Activated CD4-positive, alpha-beta T cell treated with anti-CD3 and anti-CD28 coated beads for 1 hour (primary cell): Measurements from ENCODE around the gene LCNL1.

Source experiments
- DNase-seq: peaks from one replicate; pipeline ENCODE4 v3.0.0-alpha.2; 2020

Gene LCNL1

DNA sequence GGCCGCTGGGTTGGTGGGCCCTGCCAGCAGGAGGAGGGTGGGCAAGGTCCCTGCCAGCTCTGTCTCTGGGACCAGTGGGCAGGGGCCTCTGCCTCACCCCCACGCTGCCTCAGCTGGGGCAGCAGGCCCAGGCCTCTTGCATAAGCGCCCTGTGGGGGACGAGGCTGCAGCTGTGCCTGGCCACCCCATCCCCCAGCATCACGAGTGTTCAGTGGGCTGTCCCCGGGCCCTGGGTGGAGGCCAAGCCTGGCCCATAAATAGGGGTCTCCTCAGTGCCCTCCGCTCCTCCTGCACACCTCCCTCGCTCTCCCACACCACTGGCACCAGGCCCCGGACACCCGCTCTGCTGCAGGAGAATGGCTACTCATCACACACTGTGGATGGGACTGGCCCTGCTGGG, 5.6 kb upstream of the LCNL1 start, which contains the start of gene PTGDS:
TSS of gene PTGDS (plus strand) at position 282 of the 400 bp plus-strand sequence. CDS start at position 357, 75 bp downstream.
- no peak for DNase-seq

DNA sequence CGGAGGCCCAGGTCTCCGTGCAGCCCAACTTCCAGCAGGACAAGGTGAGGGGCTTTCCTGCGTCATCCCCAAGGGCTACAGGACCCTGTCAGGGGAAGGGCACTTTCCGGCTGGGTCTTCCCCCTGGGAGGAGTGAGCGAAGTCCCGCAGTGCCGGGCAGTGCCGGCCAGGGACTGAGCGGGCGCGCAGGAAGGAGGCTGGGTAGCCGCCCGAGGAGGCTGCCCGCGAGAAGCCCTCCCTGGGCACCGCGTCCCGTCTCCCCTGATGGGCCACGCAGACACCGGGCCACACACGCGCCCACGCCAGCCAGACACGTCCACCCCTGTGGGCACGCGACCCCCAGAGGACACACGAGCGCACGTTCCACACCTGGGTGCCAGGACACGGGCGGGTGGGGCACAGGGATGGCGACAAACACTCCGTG, 5.1 kb upstream of the LCNL1 start:
- no peak for DNase-seq

DNA sequence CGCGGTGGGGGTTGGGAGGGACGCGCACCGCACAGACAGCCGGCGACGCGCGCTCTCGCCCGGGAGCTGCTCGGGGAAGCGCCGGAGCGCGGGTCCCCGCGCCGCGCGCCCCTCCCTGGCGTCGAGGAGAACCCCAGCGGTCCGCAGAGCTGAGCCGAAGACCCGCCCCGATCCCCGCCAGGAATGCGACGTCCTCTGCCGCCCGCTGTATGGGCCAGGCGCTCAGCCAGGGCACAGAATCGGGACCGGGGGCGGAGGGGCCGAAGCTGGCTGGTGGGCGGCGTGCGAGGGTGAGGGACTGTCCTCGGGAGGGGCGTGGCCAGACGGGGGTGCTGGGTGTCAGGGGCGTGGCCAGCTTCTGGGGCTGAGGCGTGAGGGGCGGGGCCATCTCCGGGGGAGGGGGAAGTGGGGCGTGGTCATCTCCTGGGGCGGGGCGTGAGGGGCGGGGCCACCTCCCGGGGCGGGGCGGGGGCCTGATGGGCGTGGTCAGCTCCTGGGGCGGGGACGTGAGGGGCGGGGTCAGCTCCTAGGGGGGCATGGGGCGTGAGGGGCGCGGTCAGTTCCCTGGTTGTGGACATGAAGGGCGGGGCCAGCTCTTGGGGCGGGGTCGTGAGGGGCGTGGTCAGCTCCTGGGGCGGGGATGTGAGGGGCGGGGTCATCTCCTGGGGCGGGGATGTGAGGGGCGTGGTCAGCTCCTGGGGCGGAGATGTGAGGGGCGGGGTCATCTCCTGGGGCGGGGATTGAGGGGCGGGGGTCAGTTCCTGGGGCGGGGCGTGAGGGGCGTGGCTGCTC, 4.5 kb upstream of the LCNL1 start:
- peak; percentile 52 for DNase-seq

DNA sequence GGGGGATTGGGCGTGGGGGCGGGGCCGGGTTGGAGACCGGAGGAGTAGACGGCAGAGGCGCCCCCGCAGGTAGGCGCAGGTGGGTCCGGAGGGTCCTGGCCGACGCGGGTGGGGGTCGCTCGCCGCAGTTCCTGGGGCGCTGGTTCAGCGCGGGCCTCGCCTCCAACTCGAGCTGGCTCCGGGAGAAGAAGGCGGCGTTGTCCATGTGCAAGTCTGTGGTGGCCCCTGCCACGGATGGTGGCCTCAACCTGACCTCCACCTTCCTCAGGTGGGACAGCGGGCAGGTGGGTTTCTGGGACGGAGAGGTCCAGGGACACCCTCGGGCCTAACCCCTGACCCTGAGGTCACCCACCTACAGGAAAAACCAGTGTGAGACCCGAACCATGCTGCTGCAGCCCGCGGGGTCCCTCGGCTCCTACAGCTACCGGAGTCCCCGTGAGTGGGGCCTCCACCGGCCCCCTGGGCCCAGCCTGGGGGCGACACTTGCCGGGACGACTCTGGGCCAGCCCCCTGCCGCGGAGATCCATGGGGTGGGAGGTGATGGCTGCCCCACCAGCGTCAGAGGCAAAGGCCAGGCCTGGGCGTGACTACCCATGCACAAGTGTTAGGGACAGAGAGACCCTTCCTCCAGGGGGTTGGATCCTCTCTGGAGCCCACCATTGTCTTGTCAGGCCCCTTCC, 3.8 kb upstream of the LCNL1 start:
- no peak for DNase-seq

DNA sequence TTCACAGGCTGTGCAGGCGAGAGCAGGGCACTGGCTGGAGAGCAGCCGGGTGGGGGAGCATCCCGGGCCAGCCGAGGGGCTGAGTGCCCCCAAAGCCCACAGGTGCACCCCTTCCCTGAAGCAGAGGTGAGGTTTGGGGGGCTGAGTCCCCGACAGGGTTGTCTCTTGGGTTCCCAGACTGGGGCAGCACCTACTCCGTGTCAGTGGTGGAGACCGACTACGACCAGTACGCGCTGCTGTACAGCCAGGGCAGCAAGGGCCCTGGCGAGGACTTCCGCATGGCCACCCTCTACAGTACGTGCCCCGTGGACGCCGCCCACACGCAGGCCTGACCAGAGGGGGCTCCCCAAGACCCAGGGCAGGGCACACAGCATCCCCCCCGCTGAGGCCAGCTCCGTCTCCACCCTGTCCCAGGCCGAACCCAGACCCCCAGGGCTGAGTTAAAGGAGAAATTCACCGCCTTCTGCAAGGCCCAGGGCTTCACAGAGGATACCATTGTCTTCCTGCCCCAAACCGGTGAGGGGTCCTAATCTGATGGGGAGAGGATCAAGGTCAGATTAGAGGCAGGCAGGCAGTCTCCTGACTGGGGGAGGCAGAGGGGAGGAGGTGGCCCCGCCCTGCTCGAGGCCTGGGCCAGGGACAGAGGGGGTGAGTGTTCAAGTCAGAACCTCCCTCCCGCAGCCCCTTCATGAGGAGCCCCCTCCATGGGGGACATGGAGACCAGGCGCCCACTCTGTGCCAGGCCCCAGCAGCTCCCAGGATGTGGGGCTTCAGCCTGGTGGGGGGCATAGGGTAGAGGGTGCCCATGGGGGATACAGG, 2.8 kb upstream of the LCNL1 start:
- no peak for DNase-seq

DNA sequence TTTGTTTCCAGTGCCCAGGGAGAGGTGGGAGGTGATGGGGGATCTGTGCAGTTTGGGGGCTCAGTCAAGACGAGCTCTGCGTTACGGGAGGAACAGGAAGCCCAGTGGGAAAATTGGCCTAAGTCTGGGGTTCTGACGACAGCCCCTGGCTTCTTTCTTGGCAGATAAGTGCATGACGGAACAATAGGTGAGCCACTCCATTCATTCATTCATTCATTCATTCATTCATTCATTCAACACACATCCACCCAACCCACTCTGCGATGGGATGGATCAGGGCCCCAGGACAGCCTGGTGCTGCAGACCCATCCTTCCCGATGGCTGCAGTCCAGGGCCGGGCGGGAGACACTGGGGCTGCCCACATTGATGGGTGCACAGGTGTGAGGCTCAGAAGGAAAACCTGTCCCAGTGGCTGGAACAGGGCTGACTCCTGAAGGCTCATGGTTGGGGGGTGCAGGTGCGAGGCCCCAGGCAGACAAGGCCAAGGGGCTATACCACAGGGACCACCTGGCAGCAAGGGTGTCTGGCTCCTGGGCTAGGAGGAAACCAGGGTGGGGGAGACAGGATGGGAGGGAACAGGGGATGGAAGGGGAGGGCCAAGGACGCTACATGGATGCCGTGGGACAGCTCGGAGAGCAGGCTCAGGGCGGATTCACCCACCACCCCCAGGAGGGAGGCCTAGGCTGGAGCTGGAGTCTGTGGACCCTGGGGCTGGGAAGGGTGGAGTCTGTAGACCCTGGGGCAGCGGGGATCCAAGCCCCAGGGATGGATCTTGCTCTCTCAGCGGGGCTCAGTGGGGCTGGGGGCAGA, 1.9 kb upstream of the LCNL1 start:
- DNase-seq, result no peak

DNA sequence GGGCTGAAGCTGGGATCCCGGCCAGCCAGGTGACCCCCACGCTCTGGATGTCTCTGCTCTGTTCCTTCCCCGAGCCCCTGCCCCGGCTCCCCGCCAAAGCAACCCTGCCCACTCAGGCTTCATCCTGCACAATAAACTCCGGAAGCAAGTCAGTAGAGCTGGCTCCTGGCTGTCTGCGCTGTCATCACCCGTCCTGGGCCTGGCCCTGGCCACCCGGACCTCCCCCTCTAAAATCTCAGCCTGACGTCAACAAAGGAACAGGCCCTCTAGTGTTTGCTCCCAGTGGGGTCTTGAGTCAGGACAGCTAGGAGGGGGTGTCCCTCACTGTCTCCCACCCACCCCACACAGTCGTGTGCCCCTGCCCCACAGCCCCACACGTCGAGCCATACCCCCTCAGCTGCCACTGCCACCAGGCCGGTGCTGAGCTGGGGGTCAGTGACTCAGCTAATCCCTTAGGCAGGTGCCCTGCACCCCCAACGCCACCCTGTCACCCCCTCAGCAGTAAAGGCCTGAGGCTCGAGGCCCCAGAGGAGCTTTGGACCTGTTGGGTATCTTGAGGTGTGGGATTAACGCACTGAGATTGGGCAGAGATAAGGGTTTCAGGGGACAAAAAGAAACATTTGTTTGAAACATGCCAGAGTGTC, 1.1 kb upstream of the LCNL1 start:
- no peak for DNase-seq

DNA sequence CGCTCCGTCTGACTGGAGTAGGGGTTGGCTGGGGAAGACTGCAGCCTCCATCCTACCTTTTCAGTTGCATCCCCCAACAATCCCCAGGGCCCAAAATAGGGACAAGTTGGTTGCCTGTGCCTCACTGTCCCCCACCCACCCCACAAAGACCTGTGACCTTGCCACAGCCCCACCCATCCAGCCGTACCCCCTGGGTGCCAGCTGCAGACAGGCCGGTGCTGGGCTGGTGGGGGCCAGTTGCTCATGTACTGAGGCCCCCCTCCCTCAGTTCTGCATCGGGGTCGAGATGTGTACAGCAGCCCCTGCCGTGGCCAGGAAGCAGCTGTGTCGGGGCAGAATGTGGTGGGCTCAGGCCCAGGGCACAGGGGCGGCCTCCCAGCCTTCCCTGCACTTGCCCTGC, 374 bp downstream of the LCNL1 start:
- no peak for DNase-seq

DNA sequence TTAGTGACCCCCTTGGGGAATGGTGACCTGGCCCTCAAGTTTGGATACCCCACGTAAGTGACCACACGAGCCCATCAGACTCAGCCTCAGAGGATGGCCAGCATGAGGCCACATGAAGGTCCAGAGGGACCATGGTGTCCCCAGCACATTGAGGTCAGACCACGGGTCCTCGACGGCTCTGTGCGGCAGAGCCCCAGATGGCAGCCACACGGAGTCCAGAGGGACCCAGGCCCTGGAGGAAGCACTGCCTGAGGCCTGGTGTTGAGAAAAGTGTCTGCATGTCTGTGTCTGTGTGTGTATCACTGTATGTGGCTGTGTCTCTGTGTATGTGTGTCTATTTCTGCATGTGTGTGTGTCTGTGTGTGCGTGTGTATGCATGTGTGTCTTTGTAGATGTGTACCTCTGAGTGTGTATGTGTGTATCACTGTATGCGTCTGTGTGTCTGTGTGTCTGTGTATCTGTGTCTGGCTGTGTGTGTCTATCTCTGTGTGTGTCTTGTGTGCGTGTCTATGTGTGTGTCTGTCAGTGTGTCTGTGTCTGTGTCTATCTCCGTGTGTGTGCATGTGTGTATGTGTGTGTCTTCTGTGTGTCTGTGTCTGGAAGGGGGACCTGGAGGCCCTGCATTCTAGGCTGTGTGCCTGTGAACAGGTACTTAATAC, 992 bp downstream of the LCNL1 start:
- DNase-seq, result no peak

DNA sequence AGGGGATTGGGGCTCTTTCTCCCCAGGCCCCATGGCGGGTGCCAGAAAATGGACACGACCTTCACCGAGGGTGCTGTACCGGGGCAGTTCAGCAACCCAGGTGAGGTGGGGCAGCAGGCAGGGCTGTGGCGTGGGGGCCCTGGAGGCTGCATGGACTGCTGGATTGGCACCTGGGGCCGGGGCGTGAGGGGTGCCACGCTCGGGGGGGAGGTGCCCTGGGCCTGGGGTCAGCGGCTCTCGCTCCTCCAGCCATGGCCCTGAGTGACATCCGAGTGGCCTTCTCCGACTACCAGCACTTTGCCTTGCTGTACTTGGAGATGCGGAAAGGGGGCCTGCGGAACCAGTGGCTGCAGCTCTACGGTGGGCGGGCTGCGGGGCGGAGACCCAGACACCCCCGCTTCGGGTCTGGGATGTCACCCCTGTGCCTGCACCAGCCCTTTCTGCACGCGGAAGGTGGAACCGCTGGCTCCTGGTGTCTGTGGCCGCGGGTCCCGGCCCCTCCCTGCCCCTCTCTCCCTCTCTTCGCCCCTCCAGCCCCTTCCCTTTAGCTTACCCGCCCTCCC, 1.8 kb downstream of the LCNL1 start:
- DNase-seq, result no peak

DNA sequence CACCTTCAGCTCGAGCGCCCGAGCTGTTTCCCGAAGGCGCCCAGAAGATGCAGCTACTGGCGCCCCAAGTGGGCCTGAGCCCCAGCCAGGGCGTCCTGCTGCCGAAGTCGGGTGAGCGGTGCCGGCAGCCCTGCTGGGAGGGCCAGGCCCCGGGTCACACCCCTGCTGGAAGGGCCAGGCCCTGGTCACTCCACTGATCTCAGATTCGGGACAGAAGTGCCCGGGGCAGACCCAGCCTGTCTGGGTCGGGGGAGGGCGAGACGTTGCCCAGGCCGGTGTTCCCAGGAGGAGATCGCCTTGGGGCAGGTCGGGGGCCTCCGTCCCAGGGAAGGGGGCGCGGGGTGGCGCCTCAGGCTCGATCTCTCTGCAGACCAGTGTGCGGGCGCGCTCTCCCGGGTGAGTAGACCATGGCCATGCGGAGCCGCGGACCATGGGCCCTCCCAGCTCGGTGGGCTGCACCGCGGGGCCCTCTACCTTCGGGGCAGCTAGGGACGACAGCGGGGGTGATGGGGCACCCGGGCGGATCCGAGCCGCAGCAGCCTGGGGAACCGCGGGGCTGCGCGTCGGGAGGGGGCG, 2.3 kb downstream of the LCNL1 start:
- DNase-seq, result no peak

DNA sequence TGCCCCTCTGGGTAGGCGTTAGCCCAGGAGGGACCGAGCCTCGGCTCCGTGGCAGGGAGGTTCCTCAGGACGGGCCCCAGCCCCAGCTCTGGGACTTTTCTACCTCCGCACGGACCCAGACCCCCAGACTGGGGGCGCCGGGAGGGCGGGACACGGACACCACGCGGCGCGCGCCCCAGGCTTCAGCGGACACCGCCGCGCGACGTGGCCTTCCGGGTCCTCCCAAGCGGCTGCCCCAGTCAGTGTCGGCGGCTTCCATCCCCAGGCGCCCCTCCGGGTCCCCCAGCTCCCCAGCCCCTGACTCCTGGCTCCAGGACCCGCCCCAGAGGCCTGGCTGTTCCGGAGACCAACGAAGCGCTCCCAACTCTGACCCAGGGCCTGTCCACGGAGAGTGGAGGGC, 3.1 kb downstream of the LCNL1 start:
- no peak for DNase-seq

DNA sequence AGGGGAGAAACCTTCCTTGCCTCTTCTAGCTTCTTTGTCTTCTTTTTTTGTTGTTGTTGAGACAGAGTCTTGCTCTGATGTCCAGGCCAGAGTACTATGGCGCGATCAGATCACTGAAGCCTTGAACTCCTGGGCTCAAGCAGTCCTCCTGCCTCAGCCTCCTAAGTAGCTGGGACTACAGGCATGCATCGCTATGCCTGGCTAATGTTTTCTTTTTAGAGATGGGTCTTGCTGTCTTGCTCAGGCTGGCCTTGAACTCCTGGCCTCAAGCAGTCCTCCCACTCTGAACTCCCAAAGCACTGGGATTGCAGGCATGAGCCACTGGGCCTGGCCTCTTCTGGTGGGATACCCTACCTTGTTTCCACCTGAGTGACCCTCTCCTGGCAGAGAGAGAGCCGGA, 6.1 kb downstream of the LCNL1 start:
- DNase-seq, result no peak

DNA sequence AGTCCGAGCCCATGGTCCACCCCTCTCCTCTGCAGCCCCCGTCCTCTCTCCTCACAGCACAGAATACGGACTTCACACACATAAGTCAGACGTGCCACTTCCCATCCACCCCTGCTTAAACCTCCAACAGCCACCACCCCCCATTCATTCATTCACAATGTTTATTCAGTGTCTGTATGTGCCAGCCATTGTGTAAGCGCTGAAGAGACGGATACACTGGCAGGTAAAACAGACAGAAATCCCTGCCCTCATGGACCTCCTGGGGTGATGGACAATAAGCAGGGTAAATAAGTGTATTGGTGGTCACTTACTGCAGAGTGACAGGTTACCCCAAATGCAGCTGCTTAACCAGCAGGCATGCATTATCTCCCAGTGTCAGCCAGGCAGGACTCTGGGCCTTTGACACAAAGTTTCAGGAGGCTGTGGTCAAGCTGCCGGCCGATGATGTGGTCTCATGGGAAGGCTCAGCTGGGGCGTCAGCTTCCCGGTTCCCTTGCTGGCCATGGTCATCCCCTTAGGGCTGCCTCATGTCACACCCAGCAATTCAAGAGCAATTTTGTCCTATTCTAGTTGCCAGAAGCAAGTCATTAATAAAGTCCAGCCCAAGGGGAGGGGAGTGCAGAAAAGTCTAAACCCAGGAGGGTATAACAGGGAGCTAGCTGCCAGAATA, 7.6 kb downstream of the LCNL1 start:
- DNase-seq, result no peak

DNA sequence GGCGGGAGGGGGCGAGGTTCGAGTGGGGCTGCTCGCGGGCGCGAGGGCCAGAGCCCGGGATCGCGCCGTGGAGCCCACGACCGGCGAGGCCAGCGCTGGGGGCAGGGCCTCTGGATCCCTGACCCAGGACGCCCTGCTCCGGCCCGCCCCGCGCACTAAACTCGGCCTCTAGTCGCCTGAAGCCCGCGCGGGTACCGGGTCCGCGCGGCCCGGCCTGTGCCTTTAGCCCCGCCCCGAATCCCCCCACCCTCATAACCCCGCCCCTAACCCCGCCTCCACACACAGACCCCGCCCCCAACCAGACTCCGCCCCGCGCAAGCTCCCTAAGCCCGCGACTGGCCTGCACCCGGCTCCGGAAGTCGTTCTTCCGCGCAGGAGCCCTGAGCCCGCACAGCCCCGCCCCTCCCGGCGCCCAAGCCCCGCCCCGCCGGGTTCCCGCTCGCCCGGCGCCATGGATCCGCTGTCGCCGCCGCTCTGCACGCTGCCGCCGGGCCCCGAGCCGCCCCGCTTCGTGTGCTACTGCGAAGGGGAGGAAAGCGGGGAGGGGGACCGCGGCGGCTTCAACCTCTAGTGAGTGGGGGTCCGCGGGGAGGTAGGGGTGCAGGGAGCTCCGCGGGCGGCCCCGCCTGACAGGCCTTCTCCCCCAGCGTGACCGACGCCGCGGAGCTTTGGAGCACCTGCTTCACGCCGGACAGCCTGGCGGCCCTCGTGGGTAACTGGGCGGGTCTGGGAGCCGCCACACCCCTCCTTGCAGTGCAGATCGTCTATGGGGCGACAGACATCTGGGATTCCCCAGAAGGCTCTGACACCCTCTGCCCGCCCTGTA, 9.4 kb downstream of the LCNL1 start, which contains the start of gene PAXX:
TSS of gene PAXX (plus strand) at position 430 of the 826 bp plus-strand sequence. CDS start at position 452, 22 bp downstream.
- peak; percentile 87 for DNase-seq

DNA sequence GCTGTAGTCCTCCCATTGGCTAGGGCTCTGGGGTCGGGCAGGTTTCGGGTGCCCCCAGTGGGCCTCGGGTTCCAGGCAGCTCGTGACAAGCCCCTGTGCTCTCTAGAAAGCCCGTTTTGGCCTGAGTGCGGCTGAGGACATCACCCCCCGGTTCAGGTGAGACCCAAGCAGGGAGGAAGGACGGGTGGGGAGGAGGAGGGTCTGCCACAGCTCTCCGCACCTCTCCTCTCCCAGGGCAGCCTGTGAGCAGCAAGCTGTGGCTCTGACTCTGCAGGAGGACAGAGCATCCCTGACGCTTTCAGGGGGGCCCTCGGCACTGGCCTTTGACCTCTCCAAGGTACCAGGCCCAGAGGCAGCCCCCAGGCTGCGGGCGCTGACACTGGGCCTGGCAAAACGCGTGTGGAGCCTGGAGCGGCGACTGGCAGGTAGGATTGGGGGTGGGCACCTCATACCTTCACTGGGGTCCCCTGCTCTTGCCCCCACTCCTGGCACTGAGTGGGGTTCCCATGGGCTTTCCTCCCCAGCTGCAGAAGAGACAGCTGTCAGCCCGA, 10.1 kb downstream of the LCNL1 start:
- DNase-seq, result no peak

DNA sequence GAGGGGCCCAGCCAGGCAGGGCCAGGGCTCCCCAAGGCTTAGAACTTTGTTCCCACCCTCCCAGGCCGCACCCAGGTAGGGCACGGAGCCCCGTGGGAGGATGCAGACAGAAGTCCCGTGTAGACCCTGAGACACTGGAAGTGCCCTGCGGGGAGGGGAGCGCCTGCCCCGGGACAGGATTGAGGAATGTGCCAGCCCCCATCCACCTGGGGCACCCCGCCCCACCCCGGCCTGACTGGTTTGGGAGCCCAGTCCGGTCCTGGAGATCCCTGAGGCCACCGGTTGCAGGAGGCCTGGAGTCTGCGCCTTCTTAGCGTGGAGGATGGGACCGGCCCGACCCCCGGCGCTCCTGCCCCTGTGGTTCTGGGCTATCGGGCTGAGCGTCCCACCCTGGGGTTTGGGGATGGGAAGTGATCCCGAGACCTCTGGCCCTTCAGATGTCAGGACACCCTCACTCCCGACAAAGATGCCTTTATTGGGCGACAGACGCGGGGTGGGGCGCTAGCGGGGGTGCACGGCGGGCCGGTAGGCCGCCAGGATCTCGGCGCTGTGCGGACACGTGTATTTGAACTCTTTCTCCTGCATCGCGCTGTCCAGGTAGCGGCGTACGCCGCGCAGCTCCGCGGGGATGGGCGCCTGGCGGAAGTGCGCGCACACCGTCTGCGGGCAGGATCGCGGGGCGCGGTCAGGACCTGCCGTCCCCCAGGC, 11.5 kb downstream of the LCNL1 start:
- no peak for DNase-seq

DNA sequence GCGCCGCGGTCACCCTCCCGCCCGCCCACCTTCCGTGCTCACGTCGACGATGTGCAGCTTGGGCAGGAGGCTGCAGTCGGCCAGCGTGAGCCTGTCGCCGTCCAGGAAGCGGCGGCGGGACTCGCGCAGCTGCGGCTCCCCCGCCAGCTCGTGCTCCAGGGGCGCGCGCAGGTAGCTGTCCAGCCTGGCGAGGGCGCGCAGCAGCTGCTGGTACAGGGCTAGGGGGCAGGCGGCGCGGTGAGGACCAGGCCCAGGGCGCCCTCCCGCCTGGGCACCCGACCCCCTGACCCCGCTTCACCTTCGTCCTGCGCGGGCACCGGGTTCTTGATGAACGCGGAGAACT, 12.1 kb downstream of the LCNL1 start:
- DNase-seq, result no peak
